ENCODE data around the gene ATP6V1F. TPM values are rescaled to one million over a fixed set of nuclear protein-coding genes. Genes with fewer than 3 reads are reported as not detected.
A peak's percentile ranks its signal among the peaks of the same experiment; 100 is the strongest.

Gene ATP6V1F
- total RNA-seq, 1 experiment from 2014 or later: 149 TPM

DNA sequence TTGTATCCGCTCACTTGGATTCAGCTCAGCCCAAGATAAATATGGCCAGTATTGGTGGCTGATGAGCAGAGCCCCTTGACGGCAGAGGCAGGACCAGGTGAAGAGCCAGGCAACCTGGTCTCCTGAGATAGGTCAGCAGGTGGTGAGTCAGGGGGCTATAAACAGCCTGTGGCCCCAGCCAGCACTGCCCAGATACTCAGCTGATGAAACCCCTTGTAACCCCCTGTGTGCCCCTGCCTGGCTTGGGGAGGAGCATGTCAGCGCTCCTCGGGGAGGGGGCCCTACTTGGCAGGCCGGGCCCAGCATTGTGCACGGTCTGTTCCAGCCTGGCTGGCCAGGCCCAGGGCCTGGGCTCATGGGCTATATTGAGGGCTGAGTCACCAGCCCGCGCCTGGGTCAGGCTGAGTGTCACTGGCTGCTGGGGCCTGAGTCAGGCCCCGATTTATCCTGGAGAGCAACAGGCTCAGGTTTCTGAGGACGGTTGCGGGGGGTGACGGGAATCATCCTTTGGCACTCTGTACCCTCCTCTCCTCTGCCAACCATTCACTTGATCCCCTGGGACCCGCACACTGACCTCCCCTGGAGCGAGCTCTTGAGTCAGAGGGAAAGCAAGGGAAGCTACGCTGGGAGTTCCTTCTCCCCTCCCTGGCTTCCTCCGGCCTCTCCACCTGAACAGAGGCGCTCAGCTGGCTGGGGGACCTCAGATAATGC lies 35.3 kb upstream of the ATP6V1F start (continued):
- no peak for TF ChIP-seq EZH2 (IDR thresholded peaks at IDR 0.05)

DNA sequence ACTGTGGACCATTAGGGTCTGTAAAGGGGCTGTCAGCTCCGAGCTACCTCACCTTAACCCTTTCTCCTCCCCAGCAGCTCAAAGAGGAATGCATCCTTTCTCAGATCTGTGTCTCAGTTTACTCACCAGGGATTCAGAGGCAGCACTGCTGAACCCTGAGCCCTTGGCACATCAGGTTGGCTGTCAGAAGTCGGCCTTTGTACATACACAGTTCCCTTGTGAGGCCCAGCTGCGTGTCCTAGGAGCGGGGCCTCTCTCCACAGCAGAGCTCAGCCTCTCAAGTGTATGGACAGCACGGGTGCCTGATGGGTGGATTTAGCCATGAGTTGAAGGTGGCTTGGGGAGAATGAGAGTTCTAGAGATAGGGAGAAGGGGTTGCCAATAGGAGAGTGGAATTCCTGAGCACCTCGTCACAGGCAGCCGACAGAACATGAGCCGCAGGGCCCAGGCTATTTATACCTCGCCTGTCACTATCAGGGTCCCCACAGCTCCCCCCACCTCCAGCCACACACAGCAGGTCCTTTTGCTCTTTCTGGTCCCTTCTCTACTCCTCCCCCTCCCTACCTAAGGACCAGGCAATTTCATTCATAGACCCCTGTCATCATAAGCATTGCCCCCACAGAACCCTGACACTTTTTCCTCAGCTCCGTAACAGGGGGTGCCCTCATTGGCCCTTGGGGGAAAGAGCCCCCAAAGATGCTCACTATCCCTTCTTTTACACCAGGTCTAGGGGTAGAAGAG lies 34.5 kb upstream of the ATP6V1F start:
- peak overlapping the region; percentile 68 for H3K9ac ChIP-seq (ENCODE audit: low read length)
- H4K20me1 ChIP-seq (ENCODE audit: insufficient read depth): no peaks in the 10 kb centered on the region
- ChIA-PET RAD21 (ENCODE audit: low non-redundant PET in 1 of 2, low total read pairs in 2 of 2, uncharacterized antibody in 2 of 2, unreplicated experiment in 2 of 2) (no interaction called here), CTCF (interaction anchor here (0.6 kb wide), 1 partner anchor 52 kb away, joined by 3 read pairs; no protein-coding TSS in a partner anchor), POLR2A (interaction anchor here (0.7 kb wide), 1 partner anchor 32 kb away, joined by 4 read pairs; no protein-coding TSS in a partner anchor)
- no peaks in the 10 kb centered on the region for H3K9me2 ChIP-seq (ENCODE audit: insufficient read depth)
- H3K36me3 ChIP-seq (ENCODE audit: control insufficient read depth in 1 of 2, insufficient read depth in 2 of 2, low read length in 2 of 2): no peaks in the 10 kb centered on the region
- ATAC-seq: peak; percentile 47
- BruUV-seq (replicated peaks): no TSS peak
- intact Hi-C loops (cut with micrococcal nuclease): no loop called here
- H3K27me3 ChIP-seq (ENCODE audit: insufficient read depth, low read length): no peaks in the 10 kb centered on the region
- H2AFZ ChIP-seq (ENCODE audit: low read depth, low read length, poor library complexity, severe bottlenecking): no peak overlapping the region
- no peaks in the 10 kb centered on the region for H3K9me3 ChIP-seq (ENCODE audit: control insufficient read depth in 1 of 2, insufficient read depth in 1 of 2, low read depth in 1 of 2, low read length in 2 of 2)
- H3K79me2 ChIP-seq (ENCODE audit: insufficient read depth, low read length): peaks cover 18% of the 10 kb centered on the region; the same call in 1 of the 2 replicates
- H3K4me2 ChIP-seq (ENCODE audit: low read length): peak overlapping the region; percentile 90
- peak overlapping the region; percentile 20 to 48 for H3K4me3 ChIP-seq (replicated peaks in 1 of 2; ENCODE audit: low read depth in 1 of 2, low read length in 2 of 2)
- TF ChIP-seq POLR2AphosphoS5 (IDR thresholded peaks at IDR 0.05; ENCODE audit: low read depth, low read length) (no peak; the same call in none of the 2 replicates), SRF (IDR thresholded peaks at IDR 0.05; ENCODE audit: low read depth) (no peak), EGR1 (IDR thresholded peaks at IDR 0.05; ENCODE audit: low read depth) (no peak)
- TF ChIP-seq, protein P1, sequence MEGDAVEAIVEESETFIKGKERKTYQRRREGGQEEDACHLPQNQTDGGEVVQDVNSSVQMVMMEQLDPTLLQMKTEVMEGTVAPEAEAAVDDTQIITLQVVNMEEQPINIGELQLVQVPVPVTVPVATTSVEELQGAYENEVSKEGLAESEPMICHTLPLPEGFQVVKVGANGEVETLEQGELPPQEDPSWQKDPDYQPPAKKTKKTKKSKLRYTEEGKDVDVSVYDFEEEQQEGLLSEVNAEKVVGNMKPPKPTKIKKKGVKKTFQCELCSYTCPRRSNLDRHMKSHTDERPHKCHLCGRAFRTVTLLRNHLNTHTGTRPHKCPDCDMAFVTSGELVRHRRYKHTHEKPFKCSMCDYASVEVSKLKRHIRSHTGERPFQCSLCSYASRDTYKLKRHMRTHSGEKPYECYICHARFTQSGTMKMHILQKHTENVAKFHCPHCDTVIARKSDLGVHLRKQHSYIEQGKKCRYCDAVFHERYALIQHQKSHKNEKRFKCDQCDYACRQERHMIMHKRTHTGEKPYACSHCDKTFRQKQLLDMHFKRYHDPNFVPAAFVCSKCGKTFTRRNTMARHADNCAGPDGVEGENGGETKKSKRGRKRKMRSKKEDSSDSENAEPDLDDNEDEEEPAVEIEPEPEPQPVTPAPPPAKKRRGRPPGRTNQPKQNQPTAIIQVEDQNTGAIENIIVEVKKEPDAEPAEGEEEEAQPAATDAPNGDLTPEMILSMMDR (IDR thresholded peaks at IDR 0.05 in 2 of 3, conservative IDR thresholded peaks at IDR 0.05 in 1 of 3; ENCODE audit: borderline replicate concordance in 1 of 3, insufficient read depth in 1 of 3, low read depth in 2 of 3, low read length in 2 of 3): no peak
- TF ChIP-seq, protein P2, sequence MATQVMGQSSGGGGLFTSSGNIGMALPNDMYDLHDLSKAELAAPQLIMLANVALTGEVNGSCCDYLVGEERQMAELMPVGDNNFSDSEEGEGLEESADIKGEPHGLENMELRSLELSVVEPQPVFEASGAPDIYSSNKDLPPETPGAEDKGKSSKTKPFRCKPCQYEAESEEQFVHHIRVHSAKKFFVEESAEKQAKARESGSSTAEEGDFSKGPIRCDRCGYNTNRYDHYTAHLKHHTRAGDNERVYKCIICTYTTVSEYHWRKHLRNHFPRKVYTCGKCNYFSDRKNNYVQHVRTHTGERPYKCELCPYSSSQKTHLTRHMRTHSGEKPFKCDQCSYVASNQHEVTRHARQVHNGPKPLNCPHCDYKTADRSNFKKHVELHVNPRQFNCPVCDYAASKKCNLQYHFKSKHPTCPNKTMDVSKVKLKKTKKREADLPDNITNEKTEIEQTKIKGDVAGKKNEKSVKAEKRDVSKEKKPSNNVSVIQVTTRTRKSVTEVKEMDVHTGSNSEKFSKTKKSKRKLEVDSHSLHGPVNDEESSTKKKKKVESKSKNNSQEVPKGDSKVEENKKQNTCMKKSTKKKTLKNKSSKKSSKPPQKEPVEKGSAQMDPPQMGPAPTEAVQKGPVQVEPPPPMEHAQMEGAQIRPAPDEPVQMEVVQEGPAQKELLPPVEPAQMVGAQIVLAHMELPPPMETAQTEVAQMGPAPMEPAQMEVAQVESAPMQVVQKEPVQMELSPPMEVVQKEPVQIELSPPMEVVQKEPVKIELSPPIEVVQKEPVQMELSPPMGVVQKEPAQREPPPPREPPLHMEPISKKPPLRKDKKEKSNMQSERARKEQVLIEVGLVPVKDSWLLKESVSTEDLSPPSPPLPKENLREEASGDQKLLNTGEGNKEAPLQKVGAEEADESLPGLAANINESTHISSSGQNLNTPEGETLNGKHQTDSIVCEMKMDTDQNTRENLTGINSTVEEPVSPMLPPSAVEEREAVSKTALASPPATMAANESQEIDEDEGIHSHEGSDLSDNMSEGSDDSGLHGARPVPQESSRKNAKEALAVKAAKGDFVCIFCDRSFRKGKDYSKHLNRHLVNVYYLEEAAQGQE (IDR thresholded peaks at IDR 0.05; ENCODE audit: low read depth): no peak
- TF ChIP-seq, protein P3, sequence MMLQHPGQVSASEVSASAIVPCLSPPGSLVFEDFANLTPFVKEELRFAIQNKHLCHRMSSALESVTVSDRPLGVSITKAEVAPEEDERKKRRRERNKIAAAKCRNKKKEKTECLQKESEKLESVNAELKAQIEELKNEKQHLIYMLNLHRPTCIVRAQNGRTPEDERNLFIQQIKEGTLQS (IDR thresholded peaks at IDR 0.05): no peak
- peaks cover 35 to 64% of the 10 kb centered on the region in 2 experiments for H3K4me1 ChIP-seq (ENCODE audit: control insufficient read depth in 1 of 2, insufficient read depth in 2 of 2, low read length in 2 of 2)
- peak; percentile 34 for DNase-seq (ENCODE audit: low read depth, low spot score)
- H3K27ac ChIP-seq (ENCODE audit: low read depth, low read length): peak overlapping the region; percentile 82
